Iris pigment epithelial cell (primary cell): Measurements from ENCODE around the gene PAM.
A peak's percentile ranks its signal among the peaks of the same experiment; 100 is the strongest.

ENCODE experiments used
- DNase-seq: peaks from one replicate; pipeline ENCODE4 v3.0.0-alpha.2; 2011; ENCODE audit warnings: low read depth

PAM gene

DNA sequence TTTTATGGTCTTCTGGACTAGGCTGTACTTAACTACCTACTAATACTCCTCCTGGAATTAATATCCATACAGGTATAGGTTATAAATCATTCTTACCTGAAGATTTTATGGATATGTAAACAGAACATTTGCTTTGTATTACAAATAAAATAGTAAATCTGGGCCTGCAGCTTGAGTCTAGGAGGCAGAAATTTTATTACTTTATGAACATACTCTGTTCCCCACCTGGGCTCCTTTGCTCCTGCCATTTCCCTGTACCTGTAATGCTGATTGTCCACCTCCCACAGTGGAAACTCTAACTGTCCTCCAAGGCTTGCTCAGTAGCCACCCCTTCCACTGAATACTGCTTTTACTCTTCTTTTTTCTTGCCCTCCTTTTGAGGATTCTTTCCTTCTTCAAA lies 108.0 kb downstream of the PAM start:
- no peak for DNase-seq

DNA sequence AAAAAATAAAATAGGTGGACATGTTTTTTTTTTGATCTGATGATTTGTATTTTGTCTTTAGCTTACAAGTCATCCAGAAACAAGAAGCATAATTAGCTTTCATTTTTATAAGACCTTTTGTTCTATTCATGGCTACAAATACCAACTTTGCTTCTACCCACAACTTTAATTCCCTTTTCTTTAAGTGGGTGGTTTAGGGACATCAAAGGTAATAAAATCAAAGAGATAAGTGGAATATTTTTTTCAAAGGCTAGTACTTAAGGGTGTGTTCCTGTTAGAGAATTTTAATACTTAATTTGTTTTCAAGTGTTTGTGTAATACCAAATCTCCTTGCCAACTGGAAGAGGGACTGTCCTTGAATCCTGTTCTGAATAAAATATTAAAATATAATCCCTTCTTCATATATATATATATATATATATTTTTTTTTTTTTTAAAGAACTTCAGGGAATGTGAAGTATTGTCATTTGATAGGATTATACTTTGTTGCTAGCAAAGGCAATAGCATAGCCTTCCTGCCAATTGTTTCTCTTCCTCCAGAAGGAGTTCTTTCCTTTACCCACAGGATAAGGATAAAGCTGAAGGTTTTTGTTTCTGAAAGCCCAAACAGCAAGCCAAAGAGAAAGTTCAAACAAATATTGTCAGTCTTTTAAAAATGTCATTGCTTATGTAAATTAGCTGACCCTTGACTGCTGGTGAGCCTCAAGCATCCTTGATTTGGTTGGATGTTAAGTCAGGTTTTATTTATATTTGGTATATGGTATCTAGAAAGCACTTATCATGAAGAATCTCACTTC lies 108.9 kb downstream of the PAM start:
- no peak for DNase-seq

DNA sequence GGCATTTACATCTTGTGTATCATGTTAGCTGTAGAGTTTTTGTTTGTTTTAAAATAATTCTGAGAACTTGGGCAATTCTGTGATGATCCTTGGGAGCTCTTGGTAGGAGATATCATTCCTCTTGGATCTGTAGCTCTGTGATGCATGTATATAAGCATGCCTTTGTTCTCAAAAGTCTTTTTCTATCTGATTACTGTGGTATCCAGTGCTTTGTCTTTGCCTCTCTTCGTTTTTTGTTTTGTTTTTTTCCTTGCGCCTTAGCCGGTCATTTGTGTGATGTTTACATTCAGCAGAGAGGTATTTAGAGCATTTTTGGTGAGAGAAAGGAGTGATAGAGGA lies 110.0 kb downstream of the PAM start:
- no peak for DNase-seq

DNA sequence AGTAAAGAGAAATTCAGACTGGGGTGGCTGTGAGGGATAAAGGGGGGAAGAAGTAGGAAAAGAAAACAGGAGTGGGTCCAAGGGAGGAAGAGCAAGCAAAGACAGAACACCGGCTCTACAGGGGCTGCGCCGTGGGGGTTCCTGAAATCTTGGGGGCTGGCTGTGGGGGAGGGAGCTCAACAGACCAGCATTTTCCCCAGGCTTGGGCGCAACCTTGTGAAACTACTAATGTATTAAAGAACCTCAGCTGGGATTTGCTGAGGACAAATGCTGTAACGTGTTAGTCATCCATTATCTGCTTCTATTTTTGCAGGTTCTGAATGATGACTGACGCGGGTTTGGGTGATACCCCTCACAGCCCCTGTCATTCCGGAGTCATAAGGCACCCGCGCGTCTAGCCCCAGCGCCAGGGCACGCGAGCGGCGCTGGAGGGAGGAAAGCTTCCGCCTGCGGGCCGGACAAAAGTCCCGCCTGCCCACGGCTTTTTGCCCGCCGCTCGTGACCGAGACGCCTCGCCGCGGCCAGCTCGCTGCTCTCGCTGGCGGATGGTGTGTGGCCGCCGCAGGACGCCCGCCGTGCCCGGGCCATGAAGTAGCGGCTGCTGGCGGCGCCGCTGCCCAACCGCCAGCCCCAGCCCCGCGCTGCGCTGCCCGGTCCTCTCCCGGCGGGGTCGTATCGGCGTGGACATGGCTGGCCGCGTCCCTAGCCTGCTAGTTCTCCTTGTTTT lies 110.6 kb downstream of the PAM start:
- DNase-seq: peak; percentile 87

DNA sequence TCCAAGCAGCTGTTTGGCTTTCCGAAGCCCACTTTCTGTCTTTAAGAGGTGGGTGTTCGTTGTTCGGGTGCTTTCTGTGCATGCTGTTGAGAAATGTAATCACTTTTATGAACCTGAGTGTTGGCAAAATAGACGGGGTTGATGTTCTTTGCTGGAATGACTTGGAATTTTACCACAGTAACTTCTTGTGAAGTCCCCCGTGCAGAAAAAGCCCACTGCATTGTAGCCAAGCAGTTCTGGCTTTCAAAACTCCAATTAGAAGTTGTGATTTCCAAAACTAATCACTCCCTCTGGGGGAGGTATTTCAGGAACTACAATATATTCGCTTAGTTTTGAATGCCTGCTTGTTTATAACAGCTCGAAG lies 111.1 kb downstream of the PAM start:
- DNase-seq: no peak

DNA sequence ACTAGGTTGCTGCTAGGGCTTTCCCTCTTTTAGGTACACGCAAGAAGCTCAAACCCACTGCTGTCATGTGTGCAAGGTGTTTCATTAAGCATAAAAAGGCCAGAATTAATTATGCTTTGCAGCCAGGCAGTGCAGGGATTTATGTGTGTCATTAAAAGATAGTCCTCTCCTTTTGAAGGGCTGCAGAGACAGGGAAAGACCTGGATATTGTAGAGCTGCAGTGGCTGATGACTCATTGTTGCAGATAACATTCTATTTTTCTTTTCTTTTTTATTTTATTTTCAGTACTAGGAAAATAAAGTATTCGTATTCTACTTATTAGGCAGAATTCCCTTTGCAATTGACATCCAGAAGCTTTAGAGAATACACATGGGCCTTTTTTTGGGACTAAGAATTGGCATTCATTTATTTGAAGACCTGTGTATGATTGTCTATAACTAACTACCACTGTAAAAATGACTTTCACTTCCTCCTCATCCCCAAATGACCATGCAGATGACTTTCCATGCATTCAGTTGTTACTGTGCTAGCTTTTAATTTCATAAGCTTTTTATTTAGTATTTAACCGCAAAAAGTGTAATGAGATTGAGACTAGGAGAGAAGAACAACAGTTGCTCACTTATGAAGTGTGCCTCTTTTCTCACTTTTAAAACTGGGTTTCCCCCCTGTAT lies 113.0 kb downstream of the PAM start:
- DNase-seq: peak; percentile 37

DNA sequence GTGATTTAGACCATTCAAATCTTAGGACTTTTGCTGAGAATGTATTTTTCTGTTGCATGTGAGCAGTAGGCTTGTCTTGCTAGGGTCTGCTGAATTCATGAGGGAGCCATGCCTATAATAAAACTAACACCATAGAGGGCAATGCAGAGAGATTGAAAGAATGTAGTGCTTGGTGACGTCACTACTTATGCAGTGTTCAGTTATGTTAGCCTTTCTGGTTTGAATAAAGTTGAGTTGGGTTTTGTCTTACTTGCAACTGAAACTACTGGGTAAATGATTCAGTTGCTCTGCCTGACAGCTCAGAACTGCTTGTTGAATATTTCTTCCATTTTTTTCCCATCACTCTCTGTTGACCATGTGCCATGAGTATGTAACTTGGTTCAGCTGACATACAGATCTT lies 114.1 kb downstream of the PAM start:
- DNase-seq: no peak

DNA sequence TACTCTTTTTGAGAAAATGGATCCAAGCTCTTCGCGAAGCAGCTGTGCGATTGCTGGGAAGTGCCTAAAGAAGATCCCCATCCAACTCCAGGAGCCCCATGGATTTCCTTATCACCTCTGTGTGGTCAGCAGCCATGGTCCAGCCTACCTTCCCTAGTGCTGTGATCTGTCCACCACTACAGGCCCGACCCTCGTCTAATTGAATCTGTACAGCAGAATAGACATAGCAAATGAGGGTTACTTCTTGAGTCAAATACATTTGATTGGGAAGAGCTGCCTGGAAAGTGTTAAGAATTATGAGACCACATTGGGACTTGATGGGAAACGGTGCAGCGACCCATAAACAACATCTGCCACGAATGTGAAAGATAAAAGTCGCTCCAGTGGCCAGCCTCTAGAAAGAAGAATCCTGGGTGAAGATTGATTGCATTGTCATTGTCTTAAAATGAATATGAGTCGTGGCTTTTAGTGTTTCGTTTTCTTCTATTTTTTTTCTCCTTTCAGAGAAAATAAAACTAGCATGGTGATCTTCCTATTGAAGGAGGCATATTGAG lies 118.4 kb downstream of the PAM start:
- DNase-seq: no peak

DNA sequence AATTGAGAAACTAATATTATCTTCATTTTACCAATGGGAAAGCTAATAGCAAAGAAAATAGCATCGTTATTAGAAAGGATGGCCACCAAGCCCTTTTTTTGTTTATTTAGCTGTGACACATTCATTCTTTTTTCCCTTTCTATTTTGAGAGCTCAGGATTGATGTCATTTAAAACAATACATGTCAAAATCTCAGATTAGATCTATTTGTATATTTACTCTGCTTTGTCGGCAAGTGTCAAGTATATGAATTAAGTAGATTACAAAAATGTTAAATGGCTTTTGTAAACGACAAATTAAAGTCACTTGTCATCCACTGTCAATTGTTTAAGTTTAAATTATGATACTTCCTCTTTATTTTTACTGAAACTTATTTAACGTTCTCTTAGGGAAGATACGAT lies 118.9 kb downstream of the PAM start:
- DNase-seq: no peak

DNA sequence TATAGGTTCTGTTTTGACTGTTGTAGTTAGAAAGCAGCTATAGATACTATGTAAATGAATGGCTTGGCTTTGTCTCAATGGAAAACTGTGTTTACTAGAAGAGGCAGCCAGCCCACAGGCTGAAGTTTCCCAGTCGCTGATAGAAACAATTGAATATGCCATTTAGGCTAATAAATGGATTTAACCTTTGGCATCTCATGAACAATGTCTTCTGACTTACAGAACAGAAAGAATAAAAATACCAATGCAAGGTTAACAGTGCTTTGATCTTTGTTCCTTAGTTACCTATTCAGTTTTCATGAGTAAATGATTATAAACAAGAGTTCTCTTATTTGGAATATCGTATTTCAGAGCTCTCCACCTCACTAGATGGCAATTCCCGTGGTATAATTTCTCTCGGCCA lies 120.6 kb downstream of the PAM start:
- DNase-seq: no peak

DNA sequence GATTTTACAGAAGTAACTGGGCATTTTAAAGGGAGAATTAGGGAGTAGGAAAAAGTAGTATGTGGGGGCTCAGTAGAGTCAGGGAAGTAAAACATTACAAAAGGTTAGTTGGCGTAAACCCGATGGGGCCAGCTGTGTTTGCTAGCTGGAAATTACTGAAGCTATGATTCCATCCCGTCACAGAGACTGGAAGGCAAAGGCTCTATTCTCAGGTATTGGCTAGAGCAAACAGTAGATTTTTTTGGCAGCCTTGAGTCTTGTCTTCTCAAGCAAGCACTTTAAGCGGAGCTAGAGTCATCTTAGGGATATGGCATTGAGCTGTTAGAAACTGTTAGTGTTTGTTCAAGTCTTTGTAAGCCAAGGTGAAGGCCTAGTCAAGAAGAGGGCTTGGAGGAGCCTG lies 121.5 kb downstream of the PAM start:
- DNase-seq: no peak

DNA sequence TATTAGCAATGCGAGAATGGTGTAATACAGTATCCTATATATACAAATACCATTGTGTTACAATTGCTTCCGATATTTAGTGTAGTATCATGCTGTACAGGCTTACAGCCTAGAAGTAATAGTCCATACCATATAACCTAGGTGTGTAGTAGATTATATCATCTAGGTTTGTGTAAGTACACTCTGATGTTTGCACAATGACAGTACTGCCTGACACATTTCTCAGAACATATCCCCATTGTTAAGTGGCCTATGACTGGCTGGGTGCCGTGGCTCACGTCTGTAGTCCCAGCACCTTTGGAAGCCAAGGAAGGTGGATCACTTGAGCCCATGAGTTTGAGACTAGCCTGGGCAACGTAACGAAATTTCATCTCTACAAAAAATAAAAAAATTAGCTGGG lies 124.6 kb downstream of the PAM start:
- no peak for DNase-seq

DNA sequence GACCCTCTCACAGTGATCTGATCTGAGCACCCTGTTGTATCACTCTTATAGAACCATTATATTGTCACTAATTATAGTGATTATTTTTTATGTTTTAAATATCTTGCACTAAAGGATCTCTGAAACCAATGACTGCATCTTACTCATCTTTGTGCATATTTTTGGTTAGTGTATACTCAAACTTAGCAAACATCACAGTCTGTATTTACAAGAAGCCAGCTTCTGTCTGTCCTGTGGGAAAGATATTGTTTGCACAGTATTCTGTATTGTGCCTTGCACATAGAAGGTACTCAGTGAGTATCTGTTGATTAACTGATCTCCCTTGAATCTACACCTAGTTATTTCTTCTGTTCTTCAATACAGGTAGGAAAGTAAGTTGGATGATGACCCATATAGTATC lies 131.5 kb downstream of the PAM start:
- peak; percentile 17 for DNase-seq

DNA sequence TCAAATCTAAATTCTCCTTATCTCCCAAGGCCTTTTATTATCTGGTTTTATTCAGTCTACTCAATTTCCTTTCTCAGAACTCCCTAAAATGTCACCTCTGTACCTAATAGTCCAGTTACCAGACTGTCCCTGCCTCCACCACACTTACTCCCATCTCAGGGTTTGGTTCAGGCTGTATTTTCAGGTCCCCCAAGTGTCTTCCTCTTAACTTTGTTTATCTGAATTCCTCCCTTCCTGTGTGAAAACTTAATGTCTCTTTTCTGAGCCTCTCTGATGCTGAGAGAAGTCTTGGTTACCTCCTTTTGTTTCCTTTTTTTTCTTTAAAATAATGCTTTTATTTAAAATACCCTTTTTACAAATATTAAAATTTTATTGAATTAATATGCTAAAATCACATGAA lies 133.4 kb downstream of the PAM start:
- DNase-seq: no peak

DNA sequence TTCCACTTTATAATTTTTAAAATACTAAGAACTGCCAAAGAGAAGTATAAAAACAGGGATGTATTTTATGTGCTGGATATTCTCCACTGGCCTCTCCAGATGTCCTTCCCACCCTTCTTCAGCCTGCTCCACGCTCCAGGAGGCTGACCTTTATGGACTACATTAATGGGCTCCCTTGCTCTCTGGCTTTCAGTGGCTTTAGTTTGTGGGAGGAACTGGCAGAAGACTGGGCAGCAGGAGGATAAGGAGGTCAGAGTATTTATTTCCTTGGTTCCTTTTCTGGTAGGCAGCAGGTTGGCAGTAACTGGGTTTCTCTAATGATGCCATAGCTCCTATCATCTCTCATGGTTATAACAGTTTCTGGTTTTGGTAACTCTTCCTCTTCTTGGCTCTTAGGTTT lies 133.9 kb downstream of the PAM start:
- DNase-seq: no peak

DNA sequence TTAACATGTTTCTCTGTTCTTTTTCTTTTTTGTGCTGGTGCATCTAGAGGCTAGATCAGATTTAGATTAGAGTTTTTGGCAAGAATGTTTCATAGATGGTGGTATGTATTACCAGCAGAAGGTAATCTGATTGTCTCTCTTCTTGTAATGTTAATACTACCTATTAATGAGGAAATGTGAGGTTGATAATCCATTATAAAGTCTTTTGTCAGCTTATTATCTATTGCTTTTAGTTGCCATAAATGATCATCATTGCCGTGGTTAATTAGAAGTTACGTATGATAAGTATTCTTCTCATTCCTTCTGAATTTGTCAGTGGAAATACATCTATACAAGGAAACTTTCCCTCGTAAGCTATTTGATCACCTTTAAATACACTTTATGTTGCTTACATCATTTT lies 135.0 kb downstream of the PAM start:
- no peak for DNase-seq

DNA sequence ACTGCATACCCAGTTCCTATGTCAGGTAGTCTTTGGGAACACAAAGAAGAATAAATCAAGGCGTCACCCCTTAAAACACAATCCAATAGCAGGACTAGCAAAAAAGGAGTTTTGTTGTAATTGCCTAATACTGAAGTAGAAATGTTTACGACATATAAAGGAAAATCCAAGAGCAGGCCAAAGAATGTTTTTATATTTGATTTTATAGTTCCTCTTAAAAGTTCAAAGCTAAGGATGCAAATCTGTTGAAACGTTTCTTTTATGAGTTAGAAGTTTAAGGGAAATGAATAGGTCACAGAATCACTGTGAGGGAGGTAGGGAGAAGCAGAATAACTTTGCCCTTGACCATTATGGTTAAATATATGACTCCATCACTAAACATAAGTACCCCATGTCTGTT lies 136.1 kb downstream of the PAM start:
- no peak for DNase-seq

DNA sequence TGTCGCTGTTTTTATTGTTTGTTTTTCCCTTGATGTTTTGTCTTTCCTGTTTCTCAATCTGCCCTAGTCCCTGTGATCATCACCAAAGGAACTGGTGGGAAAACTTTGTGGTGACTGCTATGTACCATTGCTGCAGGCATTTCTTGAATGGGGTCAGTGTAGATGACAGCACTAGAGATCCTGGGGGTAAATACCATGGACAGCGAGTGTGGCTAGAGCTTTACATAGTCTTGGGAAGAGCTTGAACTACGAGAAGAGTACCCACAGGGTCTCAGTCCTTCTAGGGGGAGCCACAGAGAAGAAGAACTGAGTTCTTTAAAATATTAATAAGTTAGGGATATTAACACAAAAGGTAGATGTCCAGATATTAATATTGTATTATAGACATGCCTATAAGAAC lies 138.8 kb downstream of the PAM start:
- DNase-seq: no peak

DNA sequence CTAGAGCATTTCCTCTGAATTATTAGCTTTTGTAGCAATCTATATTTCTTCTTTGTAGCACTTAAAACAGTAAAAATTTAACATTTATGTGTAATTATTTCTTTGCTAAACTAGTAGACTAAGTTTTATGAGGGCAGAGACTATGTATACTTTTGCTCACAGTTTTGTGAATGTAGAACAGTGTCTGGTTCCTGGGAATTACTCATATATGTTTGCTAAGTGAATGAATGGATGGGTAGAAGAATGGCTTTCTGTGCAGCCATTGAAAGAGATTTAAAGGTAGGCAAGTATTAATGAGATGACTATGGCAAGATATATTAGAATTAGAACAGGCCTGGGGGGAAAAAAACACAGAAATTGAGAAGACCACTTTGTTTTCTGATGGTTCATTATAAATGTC lies 140.1 kb downstream of the PAM start:
- DNase-seq: no peak

DNA sequence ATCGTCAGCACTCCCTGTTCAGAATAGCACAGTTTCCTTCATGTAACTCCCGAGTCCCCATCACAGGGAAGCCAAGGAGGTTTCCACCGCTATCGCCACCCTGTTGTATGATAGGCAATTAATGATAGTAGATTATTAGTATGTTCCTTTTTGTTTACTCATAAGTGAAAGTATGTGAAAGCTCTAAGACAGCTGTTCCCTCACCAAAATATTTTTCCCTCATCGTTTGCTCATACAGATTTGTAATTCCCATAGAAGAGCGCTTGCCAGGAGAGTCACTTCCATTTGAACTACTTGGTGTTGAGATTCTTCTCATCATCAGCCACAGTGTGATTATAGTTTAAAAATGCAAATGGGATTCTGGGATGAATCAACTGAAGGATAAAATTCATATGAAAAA lies 140.9 kb downstream of the PAM start:
- DNase-seq: no peak

DNA sequence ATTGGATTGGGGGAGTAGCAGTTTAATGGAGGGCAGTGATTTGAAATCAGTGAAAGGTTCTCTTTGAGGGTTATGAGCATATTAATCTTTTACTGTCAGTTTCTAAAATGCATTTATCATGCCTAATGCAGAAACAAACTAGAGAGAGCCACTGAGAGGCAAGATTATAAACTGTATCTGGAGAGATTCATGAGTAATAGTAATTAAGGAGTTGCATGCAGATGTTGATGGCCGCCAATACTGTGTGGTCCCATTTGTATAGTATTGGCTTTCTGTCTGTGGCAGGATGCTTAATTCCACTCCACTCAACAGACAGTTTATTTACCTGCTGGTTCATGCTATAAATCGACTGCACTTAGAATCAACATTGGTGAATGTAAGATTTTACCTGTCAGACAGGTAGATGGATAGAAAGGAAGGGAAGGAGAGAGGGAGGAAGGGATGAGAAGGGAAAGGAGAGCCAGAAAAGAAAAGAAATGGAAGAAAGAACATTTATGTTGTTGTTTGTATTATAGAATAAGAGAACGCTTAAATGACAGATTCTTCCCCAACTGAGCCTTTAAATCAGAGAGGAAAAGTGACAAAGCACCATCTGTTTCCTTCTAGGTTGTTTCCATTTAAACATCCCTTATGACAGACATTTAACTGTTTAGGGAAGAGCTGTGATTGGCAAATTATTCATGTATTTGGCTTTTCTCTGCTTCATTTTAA lies 146.5 kb downstream of the PAM start:
- DNase-seq: no peak

DNA sequence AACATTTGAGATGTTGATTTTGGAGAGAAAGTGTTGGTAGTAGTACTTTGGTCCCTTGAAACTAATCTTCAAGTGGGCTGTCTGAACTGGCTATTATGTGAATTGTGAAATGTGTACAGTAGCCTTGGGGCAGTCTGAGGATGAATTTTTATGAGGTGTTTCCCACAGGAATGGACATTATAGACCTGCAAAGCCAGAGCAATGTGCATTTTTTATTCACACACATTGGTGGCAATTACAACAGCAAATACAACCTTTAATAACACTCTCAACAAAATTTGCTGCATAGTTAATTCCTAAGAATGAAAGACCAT lies 147.0 kb downstream of the PAM start:
- no peak for DNase-seq

DNA sequence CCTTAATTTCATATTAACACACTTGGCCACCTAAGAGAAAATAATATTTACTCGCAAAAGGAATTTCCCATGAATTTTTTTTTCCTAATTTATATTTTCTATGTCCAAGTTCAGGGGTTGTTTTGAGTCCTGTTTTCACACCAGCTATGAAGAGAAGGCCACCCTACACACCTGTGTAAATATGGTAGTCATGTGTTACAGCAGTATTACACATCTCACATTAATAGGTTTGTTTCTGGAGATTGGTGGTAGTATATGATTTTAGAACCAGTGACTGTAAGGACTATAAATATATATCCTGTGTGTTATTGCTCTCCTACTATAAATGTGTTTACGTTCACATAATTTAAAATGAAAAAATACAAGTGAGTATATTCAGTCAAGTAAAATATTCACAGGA lies 147.5 kb downstream of the PAM start:
- DNase-seq: no peak
